ENCODE measurements around the gene LRP2.

Gene LRP2

DNA sequence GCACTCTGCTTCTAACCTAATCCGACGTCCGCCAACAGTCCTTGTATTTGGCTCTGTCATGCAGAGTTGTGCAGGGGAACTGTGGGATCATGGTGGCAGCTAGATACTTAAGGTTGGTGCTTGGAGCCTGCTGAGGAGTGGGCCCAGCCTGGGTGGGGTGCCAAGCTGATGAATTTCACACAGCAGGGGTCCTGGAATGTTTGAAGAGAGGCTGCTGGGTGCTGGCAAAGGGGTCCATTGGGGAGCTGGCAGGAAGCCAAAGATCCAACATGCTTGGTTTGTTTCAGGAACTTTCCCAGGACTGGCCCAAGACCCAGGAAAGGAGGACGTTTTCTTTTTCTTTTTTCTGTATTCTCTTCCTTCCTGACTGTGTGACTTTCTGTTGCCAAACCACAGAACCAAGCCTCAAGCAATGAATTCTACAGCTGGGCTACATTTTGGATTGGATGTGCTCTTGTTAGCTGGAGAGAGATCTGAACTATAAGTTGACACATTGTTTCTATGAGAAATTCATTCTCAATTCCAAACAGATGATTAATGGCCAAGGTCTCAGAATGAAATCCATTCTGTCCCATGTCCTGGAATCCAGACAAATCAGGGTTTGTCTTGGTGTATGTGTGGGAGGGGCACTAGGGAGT, 243.1 kb downstream of the LRP2 start:
- ATAC-seq (no peak), DNase-seq (no peak)

DNA sequence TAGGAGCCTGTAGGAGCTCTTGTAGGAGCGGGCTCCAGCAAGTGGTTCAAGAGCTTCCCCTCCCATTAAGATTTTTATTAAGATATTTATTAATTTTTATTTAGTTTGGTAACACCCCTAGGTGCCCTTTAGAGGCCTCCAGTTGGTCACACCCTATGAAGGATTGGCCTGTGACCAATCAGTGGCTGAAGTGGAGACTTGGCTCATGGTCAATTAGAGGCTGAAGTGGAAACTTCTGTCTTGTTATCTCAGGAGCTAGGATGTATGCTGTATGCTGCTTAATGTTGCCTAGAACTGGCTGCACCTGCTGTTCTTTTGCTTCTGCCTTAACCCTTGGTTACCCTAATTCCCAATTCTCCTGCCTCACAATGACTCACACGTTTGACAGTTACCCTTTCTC, 244.3 kb downstream of the LRP2 start:
- no peak for ATAC-seq
- DNase-seq, result no peak

DNA sequence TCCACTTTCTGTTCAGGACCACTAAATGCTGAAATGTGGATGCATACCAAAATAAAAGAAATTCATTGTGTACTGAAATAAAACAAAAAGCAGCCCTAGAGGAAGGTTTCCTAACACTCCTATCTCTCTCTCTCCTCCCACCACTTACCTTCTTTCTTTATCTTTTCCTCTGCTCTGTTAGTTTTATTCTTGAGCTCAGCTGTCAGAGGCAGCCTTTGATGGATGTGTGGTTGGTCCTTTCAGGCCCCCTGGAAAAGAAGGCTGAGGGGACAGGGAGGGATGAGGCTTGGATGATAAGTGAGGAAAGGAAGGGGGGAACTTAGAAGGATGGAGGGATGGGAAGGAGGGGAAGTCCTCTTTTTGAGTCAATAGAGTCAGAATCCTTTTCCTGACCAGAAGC, 245.3 kb downstream of the LRP2 start:
- no peak for ATAC-seq
- no peak for DNase-seq

DNA sequence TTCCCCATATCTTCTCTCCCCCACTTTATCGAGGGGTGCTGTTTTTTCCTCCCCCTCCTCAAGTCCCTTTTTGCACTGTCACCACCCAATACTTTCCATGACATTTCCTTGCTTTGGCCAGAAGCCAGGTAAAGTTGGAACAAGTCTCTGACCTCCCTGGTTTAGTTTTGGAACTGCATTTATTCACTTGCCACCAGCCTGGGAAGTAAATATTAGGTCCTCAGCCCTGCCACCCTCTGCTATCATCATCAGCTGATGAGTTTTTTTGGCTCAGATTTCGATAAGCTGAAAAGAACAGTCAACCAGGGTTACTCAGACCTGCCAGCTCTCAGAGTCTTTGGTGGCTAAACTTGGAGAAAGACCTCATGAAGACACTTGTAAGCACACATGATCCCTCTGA, 246.0 kb downstream of the LRP2 start:
- no peak for DNase-seq
- ATAC-seq, result no peak

DNA sequence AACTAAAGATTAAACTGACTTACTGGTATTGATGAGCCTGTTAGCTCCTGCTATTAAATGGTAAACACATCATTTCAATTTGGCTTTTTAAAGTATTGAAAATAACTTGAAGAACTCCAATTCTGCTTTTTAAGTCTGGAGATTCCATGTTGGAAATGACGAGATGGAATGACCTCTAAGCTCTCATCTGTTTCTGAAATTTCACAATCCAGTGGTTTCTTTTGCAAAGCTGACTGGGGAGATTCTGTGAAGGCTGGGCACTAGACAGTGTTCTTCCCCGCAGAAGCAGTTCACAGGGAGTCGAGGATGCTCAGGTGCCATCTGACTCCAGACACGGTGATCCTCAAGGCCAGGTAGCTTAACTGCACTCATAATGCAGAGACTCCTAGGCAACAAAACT, 248.3 kb downstream of the LRP2 start:
- no peak for DNase-seq
- ATAC-seq, result no peak

DNA sequence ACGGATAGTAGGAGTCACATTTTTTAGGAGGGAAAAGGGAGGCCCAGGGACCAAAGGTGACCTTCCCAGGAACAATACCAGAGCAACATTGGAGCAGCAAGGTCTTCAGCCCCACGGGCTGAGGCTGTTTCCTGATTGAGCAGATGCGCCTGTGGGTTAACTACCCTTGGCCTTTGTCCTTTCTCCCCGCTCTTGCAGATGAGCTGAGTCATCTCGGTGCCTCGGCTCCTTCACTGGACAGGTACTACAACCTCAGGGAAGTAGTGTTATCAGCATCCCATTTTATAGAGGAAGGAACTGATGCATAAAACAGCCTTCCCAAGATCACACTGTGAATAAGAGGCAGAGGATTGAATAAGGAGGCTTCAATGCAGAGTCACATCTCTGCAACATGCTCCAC, 249.5 kb downstream of the LRP2 start:
- DNase-seq (no peak), ATAC-seq (no peak)

DNA sequence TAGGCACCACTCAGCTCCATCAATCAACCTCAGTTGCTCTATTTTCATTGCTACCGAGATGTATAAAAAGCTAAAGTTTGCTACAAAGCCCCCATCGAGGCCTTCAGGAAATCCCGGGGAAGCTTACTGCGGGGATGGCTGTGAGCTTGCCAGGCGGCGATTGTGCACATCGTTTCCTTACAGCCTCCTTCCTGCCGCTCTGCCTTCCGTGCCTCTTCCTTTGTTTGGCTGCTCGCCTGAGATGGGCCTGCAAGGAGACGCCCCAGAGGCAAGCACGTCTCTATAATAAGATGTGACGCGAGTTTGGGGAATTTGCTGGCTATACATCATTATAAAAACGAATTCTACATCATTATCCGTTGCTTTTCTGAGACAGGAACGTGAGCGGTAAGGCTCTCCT, 251.4 kb downstream of the LRP2 start:
- ATAC-seq, result no peak
- no peak for DNase-seq

DNA sequence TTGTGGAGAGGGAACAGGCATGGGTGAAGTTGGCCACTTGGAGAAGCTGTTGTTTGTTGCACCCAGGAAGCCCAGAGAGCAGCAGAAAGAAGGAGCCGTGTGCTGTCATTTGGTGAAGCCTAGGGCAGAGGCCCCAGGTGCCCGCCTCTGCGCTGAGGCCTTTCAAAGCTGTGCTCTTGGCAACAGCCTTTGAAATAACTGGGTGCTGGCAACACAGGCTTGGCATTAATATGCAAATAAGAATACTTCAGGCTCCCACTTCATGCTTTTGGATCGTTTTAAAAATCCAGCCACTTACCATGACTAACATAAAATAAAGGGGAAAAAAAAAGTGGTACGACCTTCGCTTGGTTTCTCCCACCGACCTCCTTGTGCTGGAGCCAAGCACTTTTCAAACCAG, 251.9 kb downstream of the LRP2 start:
- ATAC-seq, result no peak
- DNase-seq, result no peak

DNA sequence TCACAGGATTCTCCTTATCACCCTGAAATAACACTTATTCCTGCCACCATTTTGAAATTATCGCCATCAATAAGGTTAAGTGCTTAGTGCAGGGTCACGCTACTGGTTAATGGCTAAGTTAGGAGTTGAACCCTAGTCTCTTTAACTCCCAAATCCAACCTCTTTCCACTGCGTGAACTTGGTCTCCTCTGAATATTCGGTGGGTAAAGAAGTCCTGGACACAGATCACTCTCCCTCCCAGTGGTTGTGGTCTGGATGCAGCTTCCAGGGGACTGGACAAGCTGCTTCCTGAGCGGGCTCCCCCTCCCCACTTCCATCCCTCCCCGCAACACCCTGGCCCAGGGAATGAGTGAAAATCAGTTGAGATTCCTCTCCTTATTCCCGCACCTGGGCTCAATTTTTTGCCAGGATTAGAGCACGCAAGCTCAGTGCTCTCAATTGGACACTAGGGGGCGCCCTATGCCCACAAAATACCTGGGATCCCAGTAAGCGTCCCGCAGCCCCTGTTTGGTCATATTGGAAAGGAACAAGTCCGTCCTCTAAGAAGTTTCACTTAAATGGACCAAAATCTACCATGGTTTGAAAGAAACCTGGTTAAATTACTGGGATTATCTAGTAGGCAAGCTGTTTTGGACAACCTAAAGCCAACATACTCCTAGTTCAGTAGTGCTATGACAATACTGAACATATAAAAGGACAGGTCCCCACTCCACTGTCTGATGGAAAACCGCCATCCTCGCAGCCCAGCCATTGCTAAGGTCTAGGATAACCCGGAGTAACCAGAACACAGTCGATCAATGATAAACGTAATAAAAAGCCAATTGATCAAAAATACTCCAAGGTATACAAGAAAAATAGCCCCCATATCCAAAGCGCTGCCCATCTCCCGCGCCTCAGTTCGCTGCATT, 252.6 kb downstream of the LRP2 start:
- ATAC-seq, result no peak
- DNase-seq, result peak; percentile 77

DNA sequence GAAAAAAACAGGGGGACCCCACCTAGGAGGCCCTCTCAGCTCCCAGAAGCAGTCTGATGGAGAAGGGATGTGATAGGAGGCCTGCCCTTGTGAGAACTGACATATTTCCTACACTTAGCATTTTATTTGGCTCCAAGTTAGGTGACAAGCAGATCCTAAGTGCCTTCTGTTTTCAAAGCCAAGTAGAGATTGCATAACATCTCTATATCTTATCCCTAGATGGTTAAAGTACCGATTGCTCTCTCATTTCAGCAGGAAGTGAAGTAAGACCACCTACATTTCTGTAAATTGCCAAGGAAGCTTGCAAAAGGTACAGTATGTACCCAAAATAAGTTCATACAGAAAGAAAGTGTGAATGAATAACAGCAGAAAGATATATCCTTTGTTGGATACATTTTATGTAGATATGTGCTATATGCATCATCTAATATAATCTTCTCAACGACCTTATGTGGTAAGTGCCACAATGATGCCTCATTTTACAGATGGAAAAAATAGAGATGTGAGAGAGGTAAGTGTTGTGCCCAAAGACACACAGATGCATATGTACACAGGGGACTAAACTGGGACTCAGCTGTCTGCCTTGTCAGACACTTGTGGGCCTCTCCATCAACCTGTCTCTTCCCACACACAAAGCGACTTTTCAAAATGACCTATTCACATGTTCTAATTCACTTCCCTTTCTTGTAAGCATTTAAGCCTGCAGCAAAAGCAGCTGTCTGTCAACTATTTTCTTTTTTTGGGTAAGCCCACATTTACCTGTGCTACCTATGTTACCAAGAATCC, 254.0 kb downstream of the LRP2 start:
- DNase-seq (no peak), ATAC-seq (peak; percentile 70)

DNA sequence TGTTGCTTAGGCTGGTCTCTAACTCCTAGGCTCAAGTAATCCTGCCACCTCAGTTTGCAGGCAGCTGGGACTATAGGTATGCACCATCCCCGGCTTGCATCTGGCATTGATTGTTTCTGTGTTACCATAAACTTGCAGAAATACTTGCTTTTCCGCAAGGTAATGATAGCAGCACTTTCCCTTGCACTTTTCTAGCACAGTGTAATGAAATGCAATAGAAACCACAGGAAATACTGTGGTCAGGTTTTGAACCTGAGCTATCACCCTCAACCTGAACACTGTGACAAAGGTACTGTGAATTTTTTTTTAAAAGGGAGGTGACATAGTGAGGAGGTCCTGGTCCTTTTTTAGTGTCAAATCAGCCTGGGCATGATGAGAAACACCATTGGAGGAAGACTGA, 254.7 kb downstream of the LRP2 start:
- DNase-seq, result no peak
- peak; percentile 73 for ATAC-seq

DNA sequence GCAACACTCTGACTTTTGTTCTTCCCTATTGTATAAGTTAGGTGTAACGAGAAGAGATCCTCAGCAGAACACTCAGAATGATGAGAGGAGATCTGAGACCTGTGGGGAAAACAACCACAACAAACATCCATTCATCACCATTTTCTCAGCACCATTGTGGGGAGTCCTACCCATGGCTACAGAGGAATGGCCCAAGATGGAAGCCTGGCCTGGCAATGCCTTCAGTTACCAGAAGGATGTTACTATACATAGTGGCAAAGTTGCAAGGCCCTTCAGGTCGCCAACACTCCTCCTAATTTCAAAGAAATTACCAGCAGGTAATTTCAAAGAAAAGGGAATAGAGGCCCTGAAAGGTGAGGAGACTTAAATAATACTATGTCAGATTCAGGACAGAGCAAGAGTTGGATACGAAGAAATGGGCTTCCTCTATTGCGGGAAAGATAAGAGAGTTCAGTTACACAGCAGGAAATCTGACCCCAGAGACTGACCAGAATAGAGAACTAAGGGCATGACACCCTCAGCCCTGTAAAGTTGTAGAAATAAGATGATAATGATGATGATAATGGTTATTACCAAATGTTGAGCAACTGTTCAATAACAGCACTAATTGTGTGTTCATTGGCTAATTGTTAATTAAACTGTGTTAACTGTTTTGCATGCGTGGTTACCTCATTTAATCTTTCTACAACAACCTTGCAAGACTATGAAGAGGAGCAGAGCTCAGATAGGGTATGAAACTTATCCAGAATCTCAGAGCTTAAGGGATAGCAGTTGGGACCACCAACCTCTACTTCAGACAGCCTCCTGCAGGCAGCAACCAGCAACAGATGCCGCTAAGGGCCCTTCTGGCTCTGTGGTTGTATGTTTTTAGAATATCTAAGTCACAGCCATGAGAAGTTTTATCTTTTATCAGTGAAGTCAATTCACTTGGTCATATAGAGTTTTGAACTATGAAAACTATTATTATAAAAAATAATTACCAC, 255.5 kb downstream of the LRP2 start:
- DNase-seq (no peak), ATAC-seq (no peak)

DNA sequence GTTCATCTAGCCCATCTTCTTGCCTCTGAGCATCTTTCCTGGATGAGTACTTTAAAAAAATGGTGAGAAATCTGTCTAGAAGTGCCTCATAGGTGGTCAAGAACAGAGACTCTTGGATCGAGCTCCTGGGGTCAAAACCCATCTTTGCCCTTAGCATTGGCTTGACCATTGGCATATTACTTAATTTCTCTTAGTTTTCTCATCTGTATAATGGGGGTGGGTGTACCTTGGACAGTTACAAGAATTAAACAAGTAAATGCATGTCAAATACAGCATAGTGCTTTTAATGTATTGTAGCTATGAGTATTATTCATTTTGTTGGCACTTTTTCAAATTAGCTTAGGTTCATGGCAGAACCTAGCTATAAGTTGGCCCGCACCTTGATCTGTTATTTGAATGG, 256.2 kb downstream of the LRP2 start:
- DNase-seq (no peak), ATAC-seq (no peak)

DNA sequence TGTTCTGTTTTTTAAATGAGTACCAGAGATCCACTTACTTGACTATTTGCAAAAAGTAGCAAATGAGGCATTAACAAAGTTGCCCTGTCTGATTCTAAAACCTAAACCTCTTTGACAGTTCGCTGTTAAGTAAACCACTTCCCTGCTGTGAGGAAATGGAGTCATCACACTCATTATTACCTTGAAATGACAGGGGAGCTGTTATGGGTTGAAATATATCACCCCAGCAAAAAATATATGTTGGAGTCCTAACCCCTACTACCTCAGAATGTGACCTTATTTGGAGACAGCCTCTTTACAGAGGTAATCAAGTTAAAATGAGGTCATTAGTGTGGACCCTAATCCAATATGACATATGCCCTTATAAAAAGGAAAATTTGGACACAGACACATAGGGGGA, 256.9 kb downstream of the LRP2 start:
- ATAC-seq, result no peak
- DNase-seq, result no peak

DNA sequence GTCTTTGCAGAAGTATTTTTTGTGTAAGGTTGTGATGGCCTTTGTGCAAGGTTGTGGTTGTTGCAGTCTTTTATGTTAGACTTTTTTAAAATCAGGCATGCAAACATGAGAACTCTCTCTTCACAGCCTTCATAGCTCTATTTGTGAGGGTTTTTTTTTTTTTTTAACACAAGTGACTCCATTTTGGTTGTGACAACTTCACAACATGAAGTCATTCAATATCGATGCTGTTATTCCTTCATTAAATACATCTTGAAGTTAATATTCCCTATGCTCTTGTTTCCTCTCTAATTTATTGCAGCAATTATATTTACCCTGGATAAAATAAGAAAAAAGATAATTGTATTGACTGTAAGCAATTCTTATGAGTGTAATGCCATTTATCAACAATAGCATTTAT, 257.5 kb downstream of the LRP2 start:
- DNase-seq, result no peak
- ATAC-seq, result no peak

DNA sequence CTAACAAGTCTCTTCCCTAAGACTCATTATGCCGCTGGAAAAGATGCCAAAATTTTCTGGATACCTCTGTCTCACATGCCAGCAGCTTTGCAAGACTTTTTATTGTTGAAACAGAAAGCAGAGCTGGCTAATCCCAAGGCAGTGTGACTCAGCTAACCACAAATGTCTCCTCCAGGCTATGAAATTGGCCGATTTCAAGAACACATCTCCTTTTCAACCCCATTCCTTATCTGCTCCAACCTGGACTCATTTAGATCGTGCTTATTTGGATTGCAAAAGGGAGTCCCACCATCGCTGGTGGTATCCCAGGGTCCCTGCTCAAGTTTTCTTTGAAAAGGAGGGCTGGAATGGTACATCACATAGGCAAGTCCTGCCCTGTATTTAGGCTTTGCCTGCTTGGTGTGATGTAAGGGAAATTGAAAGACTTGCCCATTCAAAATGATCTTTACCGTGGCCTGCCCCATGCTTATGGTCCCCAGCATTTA, 266.7 kb downstream of the LRP2 start:
- DNase-seq, result no peak
- ATAC-seq, result peak; percentile 67

DNA sequence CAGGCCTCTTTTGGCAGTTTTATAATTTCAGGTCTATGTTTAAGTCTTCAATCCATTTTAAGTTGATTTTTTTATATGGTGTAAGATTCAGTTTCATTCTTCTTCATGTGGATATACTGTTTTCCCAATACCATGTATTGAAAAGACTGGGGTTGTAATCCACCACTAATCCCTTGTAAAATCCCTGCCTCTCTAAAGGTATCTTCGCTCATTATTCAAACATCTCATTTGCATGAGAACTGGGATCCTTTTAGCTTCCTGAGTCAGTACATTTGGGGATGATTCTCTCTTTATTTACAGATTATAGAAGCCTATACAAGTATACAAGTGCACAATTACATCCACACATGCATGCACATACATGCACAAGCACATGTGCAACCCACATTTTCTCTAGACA, 267.7 kb downstream of the LRP2 start:
- DNase-seq (no peak), ATAC-seq (no peak)

DNA sequence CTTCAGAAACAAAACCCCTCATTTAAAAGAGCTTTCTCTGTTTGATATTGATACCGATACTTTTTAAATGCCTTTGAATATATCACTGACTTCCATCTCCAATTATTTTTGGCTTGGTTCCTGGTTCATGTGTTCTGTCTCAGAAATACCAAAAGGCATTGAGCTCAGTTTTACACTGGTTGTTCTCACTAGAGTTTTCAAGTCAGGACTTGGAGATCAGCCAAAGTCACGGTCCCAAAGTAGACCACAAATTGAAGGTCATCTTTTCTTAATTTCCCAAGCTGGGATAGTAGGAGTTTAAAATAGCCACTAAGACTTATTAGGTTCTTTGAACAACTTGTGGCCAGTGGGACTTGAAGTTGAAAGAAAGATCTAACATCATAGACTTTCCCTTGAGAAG, 268.8 kb downstream of the LRP2 start:
- DNase-seq, result no peak
- no peak for ATAC-seq

DNA sequence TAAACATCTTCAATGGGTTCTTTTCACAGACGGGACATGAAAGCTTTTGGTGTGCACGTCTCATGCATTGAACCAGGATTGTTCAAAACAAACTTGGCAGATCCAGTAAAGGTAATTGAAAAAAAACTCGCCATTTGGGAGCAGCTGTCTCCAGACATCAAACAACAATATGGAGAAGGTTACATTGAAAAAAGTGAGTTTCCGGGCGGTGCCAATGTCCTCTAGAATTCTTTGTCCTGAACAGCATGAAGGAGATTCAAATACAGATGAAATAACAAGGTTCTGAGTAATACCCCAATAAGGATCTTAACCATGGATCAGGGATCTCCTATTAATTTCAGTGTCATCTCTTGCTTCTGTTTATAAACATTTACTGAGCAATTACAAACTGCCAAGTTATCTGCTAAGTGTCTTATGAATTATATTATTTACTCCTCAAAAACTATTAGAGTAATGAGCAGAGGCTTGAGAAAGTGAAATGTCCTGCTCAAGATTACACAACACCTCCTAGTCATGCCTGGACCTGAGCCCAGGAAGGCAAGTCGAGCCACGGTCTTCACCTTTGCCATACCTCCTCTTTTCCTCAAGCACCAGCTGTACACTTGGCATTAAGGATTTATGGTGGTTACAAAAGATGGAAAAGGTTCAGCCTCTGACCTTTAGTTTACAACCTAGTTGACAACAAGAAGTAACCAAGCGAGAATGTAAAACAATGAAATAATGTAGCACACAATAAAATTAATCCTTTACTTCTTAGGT, 270.4 kb downstream of the LRP2 start:
- ATAC-seq (no peak), DNase-seq (no peak)

DNA sequence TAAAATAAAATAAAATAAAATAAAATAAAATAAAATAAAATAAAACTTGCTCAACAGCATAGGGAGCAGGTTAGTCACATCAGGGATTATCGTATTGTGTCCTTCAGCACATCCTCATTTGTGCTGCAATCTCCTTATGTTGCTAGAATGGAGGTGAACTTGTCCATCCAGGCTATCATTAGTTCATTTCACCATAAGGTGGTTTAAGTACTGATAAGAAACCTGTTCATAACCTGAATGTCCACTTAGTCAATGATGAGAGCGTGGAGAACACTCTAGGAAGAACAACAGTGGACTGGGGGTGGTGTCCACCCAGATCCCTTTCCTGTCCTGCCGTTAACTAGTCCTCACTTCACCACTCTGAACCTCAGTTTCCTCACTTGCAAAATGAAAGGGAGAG, 271.1 kb downstream of the LRP2 start:
- DNase-seq (no peak), ATAC-seq (no peak)
